DND-41 (cell line): ENCODE measurements around the gene MTFMT.

Source experiments
- ATAC-seq: fragments of 200-7000 bp; cut with Tn5 transposase; 3 replicates; pipeline ENCODE4 v1.9.1; 2021; ENCODE audit warnings: low read depth; ENCODE audit not compliant: insufficient read depth
- DNase-seq: peaks from one replicate; pipeline ENCODE4 v3.0.0-alpha.2; 2020
- H2AFZ ChIP-seq: 2 replicates; pipeline ENCODE4 v1.6.0; 2012; ENCODE audit warnings: low read depth, low read length
- H3K27ac ChIP-seq: 2 replicates; pipeline ENCODE4 v1.5.1; 2012; ENCODE audit warnings: low read length, inconsistent platforms
- H3K27me3 ChIP-seq: fragments of 200-600 bp; sonication (generic); 2 replicates; pipeline ENCODE4 v1.6.0; 2012; ENCODE audit warnings: low read length, mild to moderate bottlenecking, inconsistent platforms; ENCODE audit not compliant: insufficient read depth, poor library complexity
- H3K36me3 ChIP-seq: 2 replicates; pipeline ENCODE4 v1.5.1; 2012; ENCODE audit warnings: low read length, inconsistent platforms; ENCODE audit not compliant: insufficient read depth
- H3K4me1 ChIP-seq: 2 replicates; pipeline ENCODE4 v1.5.1; 2012; ENCODE audit warnings: mild to moderate bottlenecking, low read length; ENCODE audit not compliant: insufficient read depth
- H3K4me2 ChIP-seq: 2 replicates; pipeline ENCODE4 v1.6.0; 2012; ENCODE audit warnings: mild to moderate bottlenecking, moderate library complexity, low read length, inconsistent platforms; ENCODE audit not compliant: insufficient read depth
- H3K4me3 ChIP-seq, 2 experiments: fragments of 200-600 bp in 1 of 2; shearing (Covaris generic) in 1 of 2; 2 replicates each; pipeline ENCODE4 v1.5.1; 2012 to 2016; ENCODE audit warnings: inconsistent platforms in 2 of 2, low read length in 2 of 2, mild to moderate bottlenecking in 2 of 2, low read depth in 1 of 2, moderate library complexity in 1 of 2
- H3K79me2 ChIP-seq: 2 replicates; pipeline ENCODE4 v1.6.0; 2012; ENCODE audit warnings: low read length, inconsistent platforms; ENCODE audit not compliant: insufficient read depth
- H3K9ac ChIP-seq: 2 replicates; pipeline ENCODE4 v1.6.0; 2012; ENCODE audit warnings: low read depth, mild to moderate bottlenecking, inconsistent platforms, low read length, moderate library complexity
- H3K9me3 ChIP-seq: 2 replicates; pipeline ENCODE4 v1.5.1; 2012; ENCODE audit warnings: low read length, moderate library complexity, mild to moderate bottlenecking, inconsistent platforms; ENCODE audit not compliant: insufficient read depth, severe bottlenecking
- H4K20me1 ChIP-seq: 2 replicates; pipeline ENCODE4 v1.6.0; 2012; ENCODE audit warnings: low read length; ENCODE audit not compliant: insufficient read depth
- EZH2 ChIP-seq: IDR thresholded peaks from 3 replicates; pipeline ENCODE4 v1.6.1; 2012; ENCODE audit warnings: borderline replicate concordance, low read depth, mild to moderate bottlenecking, moderate library complexity, low read length, inconsistent platforms; ENCODE audit not compliant: severe bottlenecking
- TF ChIP-seq, protein P1 (sequence below): IDR thresholded peaks from 2 replicates; pipeline ENCODE4 v1.5.1; 2012; ENCODE audit warnings: borderline replicate concordance, low read length, moderate library complexity, mild to moderate bottlenecking; ENCODE audit not compliant: poor library complexity, severe bottlenecking; ENCODE audit errors: extremely low read depth

Gene MTFMT

DNA sequence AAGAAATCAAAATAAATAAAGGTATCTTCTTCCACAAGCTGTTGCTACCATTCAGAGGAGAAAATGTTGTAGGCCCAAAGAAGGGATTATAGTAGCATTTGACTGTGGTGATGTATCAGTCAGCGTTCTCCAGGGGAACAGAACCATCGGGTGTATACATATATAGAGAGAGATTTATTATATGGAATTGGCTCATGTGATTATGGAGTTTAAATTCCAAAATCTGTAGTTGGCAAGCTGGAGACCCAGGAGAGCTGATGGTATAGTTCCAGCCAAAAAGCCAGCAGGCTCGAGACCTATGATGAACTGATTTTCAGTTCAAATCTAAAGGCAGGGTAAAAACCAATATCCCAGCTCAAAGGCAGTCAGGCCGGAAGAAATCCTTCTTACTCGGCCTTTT lies 32.4 kb downstream of the MTFMT start:
- no peaks in the 10 kb centered on the region; the same call in 1 of the 2 replicates for H3K36me3 ChIP-seq
- H3K27me3 ChIP-seq: no peaks in the 10 kb centered on the region
- no peak overlapping the region for H3K4me2 ChIP-seq
- no peak for DNase-seq
- no peaks in the 10 kb centered on the region for H3K9me3 ChIP-seq
- no peak overlapping the region for H3K9ac ChIP-seq
- TF ChIP-seq EZH2: no peak
- TF ChIP-seq, protein P1, sequence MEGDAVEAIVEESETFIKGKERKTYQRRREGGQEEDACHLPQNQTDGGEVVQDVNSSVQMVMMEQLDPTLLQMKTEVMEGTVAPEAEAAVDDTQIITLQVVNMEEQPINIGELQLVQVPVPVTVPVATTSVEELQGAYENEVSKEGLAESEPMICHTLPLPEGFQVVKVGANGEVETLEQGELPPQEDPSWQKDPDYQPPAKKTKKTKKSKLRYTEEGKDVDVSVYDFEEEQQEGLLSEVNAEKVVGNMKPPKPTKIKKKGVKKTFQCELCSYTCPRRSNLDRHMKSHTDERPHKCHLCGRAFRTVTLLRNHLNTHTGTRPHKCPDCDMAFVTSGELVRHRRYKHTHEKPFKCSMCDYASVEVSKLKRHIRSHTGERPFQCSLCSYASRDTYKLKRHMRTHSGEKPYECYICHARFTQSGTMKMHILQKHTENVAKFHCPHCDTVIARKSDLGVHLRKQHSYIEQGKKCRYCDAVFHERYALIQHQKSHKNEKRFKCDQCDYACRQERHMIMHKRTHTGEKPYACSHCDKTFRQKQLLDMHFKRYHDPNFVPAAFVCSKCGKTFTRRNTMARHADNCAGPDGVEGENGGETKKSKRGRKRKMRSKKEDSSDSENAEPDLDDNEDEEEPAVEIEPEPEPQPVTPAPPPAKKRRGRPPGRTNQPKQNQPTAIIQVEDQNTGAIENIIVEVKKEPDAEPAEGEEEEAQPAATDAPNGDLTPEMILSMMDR: no peak
- H3K27ac ChIP-seq: no peak overlapping the region
- H3K79me2 ChIP-seq: no peaks in the 10 kb centered on the region
- H4K20me1 ChIP-seq: no peaks in the 10 kb centered on the region
- H3K4me1 ChIP-seq: no peaks in the 10 kb centered on the region
- H3K4me3 ChIP-seq: no peak overlapping the region
- no peak for ATAC-seq
- no peak overlapping the region for H2AFZ ChIP-seq

DNA sequence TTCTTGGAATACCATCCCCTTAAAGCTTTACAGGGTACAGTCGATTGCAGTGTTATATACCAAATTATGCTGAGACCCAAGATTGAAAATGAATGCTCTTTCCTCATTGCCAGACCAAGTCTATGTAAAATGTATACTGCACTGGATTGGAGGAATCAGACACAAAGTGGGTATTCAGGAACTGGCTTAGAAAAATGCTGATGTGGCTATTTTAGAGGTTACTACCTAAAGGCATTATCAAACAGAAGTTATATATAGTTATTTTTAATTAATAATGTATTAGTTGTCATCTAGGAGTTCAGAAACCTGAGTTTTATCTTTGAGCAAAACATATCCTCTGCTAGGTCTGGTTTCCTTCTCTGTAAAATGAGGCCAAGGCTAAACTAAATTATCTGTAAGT lies 36.1 kb downstream of the MTFMT start:
- no peaks in the 10 kb centered on the region for H3K36me3 ChIP-seq
- H3K27ac ChIP-seq: no peak overlapping the region
- DNase-seq: no peak
- no peaks in the 10 kb centered on the region for H3K9me3 ChIP-seq
- TF ChIP-seq, protein P1: no peak
- TF ChIP-seq EZH2: no peak
- no peak overlapping the region for H3K4me2 ChIP-seq
- H2AFZ ChIP-seq: 0 out of 2 replicates have a peak overlapping the region, but pooled peaks have one; percentile 5
- H4K20me1 ChIP-seq: no peaks in the 10 kb centered on the region
- ATAC-seq: no peak
- peaks cover 12% of the 10 kb centered on the region for H3K79me2 ChIP-seq
- H3K27me3 ChIP-seq: no peaks in the 10 kb centered on the region
- H3K4me1 ChIP-seq: peaks cover 16% of the 10 kb centered on the region
- H3K9ac ChIP-seq: no peak overlapping the region
- no peak overlapping the region for H3K4me3 ChIP-seq

- Histone ChIP-seq H3K4me2 (no peak overlapping the region), H2AFZ (no peak overlapping the region), H3K9ac (no peak overlapping the region), H3K27ac (no peak overlapping the region), H3K4me3 (no peak overlapping the region), H3K27me3 (no peaks in the 10 kb centered on the region), H3K9me3 (no peaks in the 10 kb centered on the region), H4K20me1 (no peaks in the 10 kb centered on the region), H3K79me2 (peaks cover 23% of the 10 kb centered on the region), H3K4me1 (peaks cover 33% of the 10 kb centered on the region), H3K36me3 (0 out of 2 replicates have a peak, but pooled peaks cover 3% of the 10 kb centered on the region)
- no peak for DNase-seq
- TF ChIP-seq, protein P1: no peak
- TF ChIP-seq EZH2: no peak
- ATAC-seq: no peak
These were observed 37.8 kb downstream of the MTFMT start for GRCh38 chr15:64991536-64992135.

GRCh38 chr15:64990168-64990470 lies 39.3 kb downstream of the MTFMT start:
- ATAC-seq (no peak), DNase-seq (no peak)
- H3K4me3 ChIP-seq: peak overlapping the region; percentile 70 to 72; a peak in 3 of 4 replicates
- peak overlapping the region; percentile 77 for H3K9ac ChIP-seq
- H3K4me1 ChIP-seq: peaks cover 33% of the 10 kb centered on the region
- peaks cover 29% of the 10 kb centered on the region for H3K79me2 ChIP-seq
- 0 out of 2 replicates have a peak, but pooled peaks cover 3% of the 10 kb centered on the region for H3K36me3 ChIP-seq
- H3K27me3 ChIP-seq: no peaks in the 10 kb centered on the region
- no peak for TF ChIP-seq EZH2
- TF ChIP-seq, protein P1: no peak
- peak overlapping the region; percentile 96 for H2AFZ ChIP-seq
- H3K9me3 ChIP-seq: no peaks in the 10 kb centered on the region
- peak overlapping the region; percentile 67 for H3K27ac ChIP-seq
- no peaks in the 10 kb centered on the region for H4K20me1 ChIP-seq
- peak overlapping the region; percentile 83 for H3K4me2 ChIP-seq
